ENCODE measurements around the gene GAL3ST1.
"Not testable (repeated sequence)": the region's sequence is repeated elsewhere in the genome, so short reads cannot be mapped to it uniquely, and the experiment has no call there.

Gene GAL3ST1

DNA sequence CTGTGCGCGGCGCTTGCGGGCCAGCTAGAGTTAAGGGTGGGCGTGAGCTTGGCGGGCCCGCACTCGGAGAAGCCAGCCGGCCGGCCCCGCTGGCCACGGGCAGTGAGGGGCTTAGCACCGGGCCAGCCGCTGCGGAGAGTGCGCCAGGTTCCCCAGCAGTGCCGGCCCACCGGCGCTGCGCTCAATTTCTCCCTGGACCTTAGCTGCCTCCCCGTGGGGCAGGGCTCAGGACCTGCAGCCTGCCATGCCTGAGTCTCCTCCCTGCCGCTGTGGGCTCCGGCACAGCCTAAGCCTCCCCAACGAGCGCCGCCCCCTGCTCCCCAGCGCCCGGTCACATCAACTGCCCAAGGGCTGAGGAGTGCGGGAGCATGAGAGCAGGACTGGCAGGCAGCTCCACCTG lies 22.4 kb upstream of the GAL3ST1 start:
- DNase-seq (ENCODE audit: low read depth): no peak
- H3K4me3 ChIP-seq (ENCODE audit: low read length): no peak overlapping the region

DNA sequence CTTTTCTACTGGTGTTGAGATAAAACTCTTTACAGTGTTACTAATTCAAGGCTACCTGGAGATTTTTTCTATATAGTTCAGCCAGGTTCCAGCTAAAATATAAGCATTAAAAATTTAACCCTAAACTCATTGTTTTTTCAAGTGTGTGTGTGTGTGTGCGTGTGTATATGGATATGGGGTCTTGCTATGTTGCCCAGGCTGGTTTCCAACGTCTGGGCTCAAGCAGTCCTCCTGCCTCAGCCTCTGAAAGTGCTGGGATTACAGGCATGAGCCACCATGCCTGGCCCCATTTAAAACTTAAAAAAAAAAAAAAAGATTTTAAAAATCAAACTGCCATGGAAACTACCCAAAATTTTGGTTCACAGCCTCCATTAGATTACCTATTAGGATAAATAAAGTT lies 21.7 kb upstream of the GAL3ST1 start:
- no peak overlapping the region for H3K4me3 ChIP-seq (ENCODE audit: low read length)
- TF ChIP-seq, protein P1, sequence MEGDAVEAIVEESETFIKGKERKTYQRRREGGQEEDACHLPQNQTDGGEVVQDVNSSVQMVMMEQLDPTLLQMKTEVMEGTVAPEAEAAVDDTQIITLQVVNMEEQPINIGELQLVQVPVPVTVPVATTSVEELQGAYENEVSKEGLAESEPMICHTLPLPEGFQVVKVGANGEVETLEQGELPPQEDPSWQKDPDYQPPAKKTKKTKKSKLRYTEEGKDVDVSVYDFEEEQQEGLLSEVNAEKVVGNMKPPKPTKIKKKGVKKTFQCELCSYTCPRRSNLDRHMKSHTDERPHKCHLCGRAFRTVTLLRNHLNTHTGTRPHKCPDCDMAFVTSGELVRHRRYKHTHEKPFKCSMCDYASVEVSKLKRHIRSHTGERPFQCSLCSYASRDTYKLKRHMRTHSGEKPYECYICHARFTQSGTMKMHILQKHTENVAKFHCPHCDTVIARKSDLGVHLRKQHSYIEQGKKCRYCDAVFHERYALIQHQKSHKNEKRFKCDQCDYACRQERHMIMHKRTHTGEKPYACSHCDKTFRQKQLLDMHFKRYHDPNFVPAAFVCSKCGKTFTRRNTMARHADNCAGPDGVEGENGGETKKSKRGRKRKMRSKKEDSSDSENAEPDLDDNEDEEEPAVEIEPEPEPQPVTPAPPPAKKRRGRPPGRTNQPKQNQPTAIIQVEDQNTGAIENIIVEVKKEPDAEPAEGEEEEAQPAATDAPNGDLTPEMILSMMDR (IDR thresholded peaks at IDR 0.05; ENCODE audit: insufficient read depth, low read depth, low read length, missing control alignments): no peak
- DNase-seq (ENCODE audit: low read depth): no peak

More for the DNA sequence above, 22.4 kb upstream of the GAL3ST1 start:
- TF ChIP-seq, protein P1 (IDR thresholded peaks at IDR 0.05; ENCODE audit: insufficient read depth, low read depth, low read length, missing control alignments): no peak

DNA sequence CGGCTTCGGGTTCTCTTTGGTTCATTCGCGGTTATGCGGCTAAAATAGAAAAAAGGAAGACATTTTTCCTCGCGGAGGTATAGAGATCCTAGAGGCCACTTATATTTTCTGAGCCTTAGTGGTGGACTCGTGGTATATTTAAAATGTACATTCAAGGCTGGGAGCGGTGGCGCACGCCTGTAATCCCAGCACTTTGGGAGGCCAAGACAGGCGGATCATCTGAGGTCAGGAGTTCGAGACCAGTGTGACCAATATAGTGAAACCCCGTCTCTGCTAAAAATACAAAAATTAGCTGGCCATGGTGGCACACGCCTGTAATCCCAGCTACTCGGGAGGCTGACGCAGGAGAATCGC lies 17.9 kb upstream of the GAL3ST1 start:
- peak overlapping the region; percentile 72 for H3K4me3 ChIP-seq (ENCODE audit: low read length)
- DNase-seq (ENCODE audit: low read depth): not testable (repeated sequence)

DNA sequence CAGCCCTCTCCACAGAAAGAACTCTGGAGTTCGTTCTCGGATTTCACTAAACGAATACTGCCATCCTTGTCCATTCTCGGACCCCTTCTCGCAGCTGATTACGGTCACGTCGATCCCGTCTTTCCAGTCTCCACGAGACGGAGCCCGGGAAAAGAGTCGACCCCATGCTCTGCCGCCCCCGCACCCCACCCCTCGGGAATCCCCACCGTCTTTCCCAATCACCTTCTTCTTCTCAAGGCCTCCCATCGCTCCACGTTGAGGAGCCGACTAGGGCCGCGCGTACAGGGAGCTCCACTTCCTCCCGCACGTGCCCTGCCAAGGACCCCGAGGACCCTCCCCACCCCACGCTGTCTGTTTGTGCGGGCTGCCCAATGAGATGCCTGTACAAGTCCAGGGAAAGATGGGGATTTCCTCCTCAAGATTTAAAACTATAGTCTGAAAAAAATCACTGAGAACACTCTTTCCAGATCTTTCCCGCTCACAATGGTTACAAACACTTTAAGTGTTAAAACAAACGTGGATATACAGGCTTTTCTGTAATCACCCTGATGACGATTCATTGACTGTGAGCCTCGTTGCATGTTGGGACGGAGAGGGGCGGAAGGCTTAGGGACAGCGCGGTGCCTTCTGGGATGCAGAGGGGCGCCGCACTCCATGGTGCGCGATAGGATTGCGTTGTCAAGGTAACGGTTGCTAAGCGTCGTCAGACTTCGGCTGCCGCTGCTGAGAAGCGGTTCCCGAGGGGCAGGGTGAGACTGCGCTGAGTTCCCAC lies 17.3 kb upstream of the GAL3ST1 start, which contains the start of gene PES1:
PES1 (minus strand) TSS at position 323 of the 772 bp plus-strand sequence; CDS start at position 246, 77 bp downstream.
- peak; percentile 99 for DNase-seq (ENCODE audit: low read depth)
- H3K4me3 ChIP-seq (ENCODE audit: low read length): peak within 1 kb of the TSS; percentile 72
- TF ChIP-seq, protein P1 (IDR thresholded peaks at IDR 0.05; ENCODE audit: insufficient read depth, low read depth, low read length, missing control alignments): no peak

DNA sequence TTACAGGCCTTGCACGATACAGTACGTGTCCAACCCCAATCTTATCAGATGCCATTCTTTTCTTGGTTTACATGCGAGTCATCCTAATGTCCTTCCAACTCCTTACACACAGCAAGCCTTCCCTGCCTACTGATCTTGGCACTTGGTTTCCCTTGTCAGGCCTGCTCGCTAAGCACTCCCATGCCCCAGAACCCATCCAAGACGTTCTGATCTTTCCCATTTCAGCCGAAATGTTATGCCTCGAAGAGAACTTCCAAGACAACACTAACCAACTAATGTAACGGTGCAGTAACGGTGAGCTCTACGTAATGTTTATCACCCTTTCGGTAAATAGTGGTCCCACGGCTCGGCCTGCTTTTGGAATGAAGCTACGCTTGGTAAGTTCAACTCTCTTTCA lies 16.7 kb upstream of the GAL3ST1 start:
- peak overlapping the region; percentile 72 for H3K4me3 ChIP-seq (ENCODE audit: low read length)
- TF ChIP-seq, protein P1 (IDR thresholded peaks at IDR 0.05; ENCODE audit: insufficient read depth, low read depth, low read length, missing control alignments): no peak
- peak; percentile 24 for DNase-seq (ENCODE audit: low read depth)

DNA sequence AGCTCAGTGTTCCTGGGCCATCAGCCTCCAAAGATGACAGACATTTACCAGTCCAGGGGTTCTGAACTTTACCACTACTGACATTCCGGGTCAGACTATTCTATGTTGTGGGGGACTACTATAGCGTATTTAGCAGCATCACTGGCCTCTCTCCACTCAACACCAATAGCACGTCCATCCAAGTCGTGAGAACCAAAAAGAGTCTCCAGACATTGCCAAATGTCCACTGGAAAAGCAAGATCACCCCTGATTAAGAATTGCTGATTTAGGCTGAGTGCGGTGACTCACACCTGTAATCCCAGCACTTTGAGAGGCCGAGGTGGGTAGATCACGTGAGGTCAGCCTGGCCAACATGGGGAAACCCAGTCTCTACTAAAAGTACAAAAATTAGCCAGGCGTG lies 11.9 kb upstream of the GAL3ST1 start:
- TF ChIP-seq, protein P1 (IDR thresholded peaks at IDR 0.05; ENCODE audit: insufficient read depth, low read depth, low read length, missing control alignments): no peak
- DNase-seq (ENCODE audit: low read depth): no peak
- H3K4me3 ChIP-seq (ENCODE audit: low read length): no peak overlapping the region

DNA sequence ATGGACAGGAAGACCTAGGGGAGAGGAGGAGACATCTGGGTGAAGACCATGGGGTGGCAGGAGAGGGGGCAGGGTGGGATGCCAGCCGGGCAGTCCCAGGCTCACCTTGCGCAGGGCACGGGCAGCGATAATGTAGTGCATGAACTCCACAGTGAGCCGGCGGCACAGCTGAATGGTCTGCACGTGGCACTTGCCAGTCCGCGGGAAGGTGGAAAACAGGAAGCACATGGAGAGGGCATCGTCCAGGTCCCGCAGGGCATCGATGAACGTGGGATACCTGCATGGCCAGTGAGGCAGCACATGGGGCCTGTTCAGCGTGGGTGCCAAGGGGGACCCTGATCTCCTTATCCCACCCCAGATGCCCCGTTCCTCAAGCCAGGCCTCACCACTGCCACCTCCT lies 10.0 kb upstream of the GAL3ST1 start:
- DNase-seq (ENCODE audit: low read depth): no peak
- TF ChIP-seq, protein P1 (IDR thresholded peaks at IDR 0.05; ENCODE audit: insufficient read depth, low read depth, low read length, missing control alignments): no peak
- H3K4me3 ChIP-seq (ENCODE audit: low read length): no peak overlapping the region

All from epithelial cell of esophagus (primary cell).